Vagina (tissue), 2 donors: ENCODE results near the gene ZIC1. TPM values are rescaled to one million over a fixed set of nuclear protein-coding genes. Genes with fewer than 3 reads are reported as not detected.

Experiments used
- DNase-seq, 2 donors: peaks; one replicate each; pipeline ENCODE4 v3.0.0-alpha.2; 2017; ENCODE audit errors: extremely low spot score in 2 of 2
- H3K27ac ChIP-seq: fragments of 200-600 bp; sonication (generic); one replicate; pipeline ENCODE4 v1.5.1; 2019
- H3K27me3 ChIP-seq: fragments of 200-600 bp; sonication (generic); one replicate; pipeline ENCODE4 v1.5.1; 2019
- H3K36me3 ChIP-seq, 2 donors: fragments of 200-600 bp; sonication (generic); one replicate each; pipeline ENCODE4 v1.5.1; 2017 to 2019
- H3K4me1 ChIP-seq: fragments of 200-600 bp; sonication (generic); one replicate; pipeline ENCODE4 v1.5.1; 2019
- H3K4me3 ChIP-seq, 2 donors: fragments of 200-600 bp; sonication (generic); 1 replicate in 1 of 2; 2 replicates in 1 of 2; pipeline ENCODE4 v1.5.1; 2016 to 2019
- H3K9me3 ChIP-seq: fragments of 200-600 bp; sonication (generic); one replicate; pipeline ENCODE4 v1.5.1; 2019
- POLR2A ChIP-seq, 2 donors: fragments of 450-650 bp; IDR thresholded peaks; one replicate each; pipeline ENCODE4 v1.6.1; 2017; ENCODE audit warnings: antibody characterized with exemption in 2 of 2, mild to moderate bottlenecking in 2 of 2, moderate library complexity in 2 of 2
- POLR2AphosphoS5 ChIP-seq, 2 donors: sonication (generic); formaldehyde crosslinking; IDR thresholded peaks; one replicate each; pipeline ENCODE4 v1.9.0; 2017; ENCODE audit warnings: antibody characterized with exemption in 2 of 2, mild to moderate bottlenecking in 2 of 2, low read depth in 1 of 2; ENCODE audit not compliant: insufficient read depth in 1 of 2
- intact Hi-C: fragments of 100-400 bp; cut with DNase I; formaldehyde crosslinking; loops from one replicate; pipeline ENCODE4 v1.15.1; 2023
- total RNA-seq: library from RNA; depleted of rRNA; stranded (reverse); fragments of >200 nt; gene quantifications from one replicate; pipeline ENCODE4 v1.2.3, GENCODE V29; 2016
- TF ChIP-seq, protein P1 (sequence below), 3 experiments: fragments of 450-650 bp in 2 of 3; fragments of 200-600 bp in 1 of 3; sonication (generic) in 1 of 3; IDR thresholded peaks; one replicate each; pipeline ENCODE4 v1.5.1; 2017 to 2019; ENCODE audit warnings: antibody characterized with exemption in 3 of 3, mild to moderate bottlenecking in 2 of 3, moderate library complexity in 2 of 3

Gene ZIC1
- total RNA-seq, 1 donor from 2014 or later = not detected

DNA sequence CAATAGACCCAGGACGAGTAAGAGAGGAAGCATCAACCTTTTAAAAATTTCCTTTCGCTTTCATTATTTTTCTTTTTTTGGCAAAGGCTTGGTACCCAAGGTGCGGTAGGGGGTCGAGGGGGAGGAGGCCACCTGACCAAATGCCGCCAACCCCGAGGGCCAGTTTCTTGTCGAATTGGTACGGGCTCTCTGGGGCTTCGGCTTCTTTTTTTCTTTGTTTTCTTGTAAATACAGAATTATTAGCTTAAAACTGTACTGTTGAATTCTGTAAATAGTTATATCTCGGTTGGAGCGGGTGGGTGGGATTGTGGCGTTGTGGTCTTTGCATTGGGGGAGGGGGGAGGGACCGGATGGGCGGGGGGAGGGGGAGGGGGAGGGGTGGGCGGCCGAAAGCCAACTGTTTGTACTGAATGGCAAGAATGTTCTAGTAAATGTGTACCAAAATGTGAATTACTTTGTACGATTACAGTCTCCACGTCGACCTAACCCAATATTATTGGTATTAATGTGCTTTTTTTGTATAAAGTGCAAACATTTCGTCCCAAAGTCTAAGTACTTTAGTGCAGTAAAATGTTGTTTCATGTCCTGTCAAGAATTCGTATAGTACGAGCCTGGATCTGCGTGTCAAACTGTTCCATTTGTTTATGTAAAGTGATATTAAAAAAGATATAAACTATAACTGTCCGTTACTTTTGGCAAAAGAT is 4.7 kb downstream of the ZIC1 start:
- peaks cover 49% of the 10 kb centered on the region for H3K27me3 ChIP-seq
- H3K9me3 ChIP-seq = no peaks in the 10 kb centered on the region
- TF ChIP-seq, protein P1, sequence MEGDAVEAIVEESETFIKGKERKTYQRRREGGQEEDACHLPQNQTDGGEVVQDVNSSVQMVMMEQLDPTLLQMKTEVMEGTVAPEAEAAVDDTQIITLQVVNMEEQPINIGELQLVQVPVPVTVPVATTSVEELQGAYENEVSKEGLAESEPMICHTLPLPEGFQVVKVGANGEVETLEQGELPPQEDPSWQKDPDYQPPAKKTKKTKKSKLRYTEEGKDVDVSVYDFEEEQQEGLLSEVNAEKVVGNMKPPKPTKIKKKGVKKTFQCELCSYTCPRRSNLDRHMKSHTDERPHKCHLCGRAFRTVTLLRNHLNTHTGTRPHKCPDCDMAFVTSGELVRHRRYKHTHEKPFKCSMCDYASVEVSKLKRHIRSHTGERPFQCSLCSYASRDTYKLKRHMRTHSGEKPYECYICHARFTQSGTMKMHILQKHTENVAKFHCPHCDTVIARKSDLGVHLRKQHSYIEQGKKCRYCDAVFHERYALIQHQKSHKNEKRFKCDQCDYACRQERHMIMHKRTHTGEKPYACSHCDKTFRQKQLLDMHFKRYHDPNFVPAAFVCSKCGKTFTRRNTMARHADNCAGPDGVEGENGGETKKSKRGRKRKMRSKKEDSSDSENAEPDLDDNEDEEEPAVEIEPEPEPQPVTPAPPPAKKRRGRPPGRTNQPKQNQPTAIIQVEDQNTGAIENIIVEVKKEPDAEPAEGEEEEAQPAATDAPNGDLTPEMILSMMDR (IDR thresholded peaks at IDR 0.05) = no peak
- TF ChIP-seq POLR2A (IDR thresholded peaks at IDR 0.05) (no peak), POLR2AphosphoS5 (IDR thresholded peaks at IDR 0.05; ENCODE audit: insufficient read depth in 1 of 2, low read depth in 1 of 2) (no peak)
- H3K4me1 ChIP-seq = peaks cover 37% of the 10 kb centered on the region
- H3K4me3 ChIP-seq = no peak overlapping the region
- no peak overlapping the region for H3K27ac ChIP-seq
- H3K36me3 ChIP-seq = no peaks in the 10 kb centered on the region
- intact Hi-C loops = no loop called here
- no peak for DNase-seq

DNA sequence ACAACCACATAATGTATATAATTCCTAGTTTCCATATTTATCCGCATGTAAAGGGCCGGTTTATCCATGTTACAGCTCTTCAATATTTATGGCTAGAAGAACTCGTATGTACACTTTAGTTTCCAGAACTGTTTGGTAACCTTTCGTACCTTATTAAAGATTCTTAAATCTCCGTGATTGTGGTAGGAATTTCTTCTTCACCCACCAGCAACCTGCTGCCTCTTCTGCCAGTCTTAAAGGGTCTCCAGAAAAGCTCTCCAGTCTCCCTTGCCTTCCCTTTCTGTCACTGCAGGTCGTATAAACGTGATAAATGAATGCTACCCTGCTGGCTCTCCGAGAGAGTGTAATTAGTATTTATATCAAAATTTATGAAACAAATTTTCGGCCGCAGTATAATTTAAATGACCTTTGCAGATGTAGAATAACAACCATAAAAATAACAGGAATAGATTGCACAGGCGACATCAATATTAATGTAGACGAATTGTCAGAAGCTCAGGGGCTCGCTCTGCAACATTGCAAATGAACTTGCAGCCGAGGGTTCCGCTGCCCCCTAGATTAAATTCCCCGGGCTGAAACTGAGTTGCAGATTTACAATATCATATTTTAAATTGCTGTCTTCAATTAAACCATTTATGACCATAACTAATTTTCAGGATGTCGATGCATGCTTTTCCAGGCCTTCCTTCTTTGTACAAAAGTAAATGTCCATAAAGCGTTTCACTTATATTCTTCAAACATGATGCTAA is 5.4 kb downstream of the ZIC1 start:
- TF ChIP-seq POLR2AphosphoS5 (IDR thresholded peaks at IDR 0.05; ENCODE audit: insufficient read depth in 1 of 2, low read depth in 1 of 2) (no peak), POLR2A (IDR thresholded peaks at IDR 0.05) (no peak)
- TF ChIP-seq, protein P1 (IDR thresholded peaks at IDR 0.05) = no peak
- H3K4me1 ChIP-seq = peaks cover 42% of the 10 kb centered on the region
- H3K27me3 ChIP-seq = peaks cover 55% of the 10 kb centered on the region
- no peak overlapping the region for H3K4me3 ChIP-seq
- no peak overlapping the region for H3K27ac ChIP-seq
- DNase-seq = no peak
- H3K36me3 ChIP-seq = no peaks in the 10 kb centered on the region
- H3K9me3 ChIP-seq = no peaks in the 10 kb centered on the region
- intact Hi-C loops = no loop called here

GRCh38 chr3:147415286-147415685 is 6.1 kb downstream of the ZIC1 start:
- Histone ChIP-seq H3K4me3 (no peak overlapping the region), H3K4me1 (peaks cover 36% of the 10 kb centered on the region), H3K9me3 (no peaks in the 10 kb centered on the region), H3K27ac (no peak overlapping the region), H3K36me3 (no peaks in the 10 kb centered on the region), H3K27me3 (peaks cover 53% of the 10 kb centered on the region)
- no peak for DNase-seq
- TF ChIP-seq POLR2AphosphoS5 (IDR thresholded peaks at IDR 0.05; ENCODE audit: insufficient read depth in 1 of 2, low read depth in 1 of 2) (no peak), POLR2A (IDR thresholded peaks at IDR 0.05) (no peak)
- TF ChIP-seq, protein P1 (IDR thresholded peaks at IDR 0.05) = no peak
- intact Hi-C loops = no loop called here

DNA sequence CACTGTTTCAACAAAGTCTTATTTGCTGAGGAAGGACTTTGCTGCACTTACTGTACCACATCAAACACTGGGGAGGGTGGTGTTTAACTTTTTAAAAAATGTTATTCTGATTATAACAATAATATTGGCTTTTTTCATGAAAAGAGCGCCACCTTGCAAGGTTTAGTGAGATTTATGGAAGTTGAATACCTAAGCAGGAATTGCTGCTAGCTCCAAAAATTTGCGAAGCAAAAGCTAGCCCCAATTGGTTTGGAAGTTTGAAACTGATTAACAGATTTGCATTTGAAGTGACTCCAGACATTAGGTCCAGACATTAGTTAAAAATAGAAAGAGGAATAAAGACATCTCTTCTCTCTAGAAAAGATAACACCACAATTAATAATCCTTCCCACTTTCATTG is 6.7 kb downstream of the ZIC1 start:
- no peak overlapping the region for H3K4me3 ChIP-seq
- no peak for TF ChIP-seq POLR2A (IDR thresholded peaks at IDR 0.05)
- TF ChIP-seq, protein P1 (IDR thresholded peaks at IDR 0.05) = no peak
- DNase-seq = no peak
- peaks cover 47% of the 10 kb centered on the region for H3K27me3 ChIP-seq
- no peaks in the 10 kb centered on the region for H3K9me3 ChIP-seq
- H3K27ac ChIP-seq = no peak overlapping the region
- peaks cover 30% of the 10 kb centered on the region for H3K4me1 ChIP-seq
- H3K36me3 ChIP-seq = no peaks in the 10 kb centered on the region
- intact Hi-C loops = no loop called here

GRCh38 chr3:147416931-147417330 is 7.8 kb downstream of the ZIC1 start:
- Histone ChIP-seq H3K27me3 (peaks cover 50% of the 10 kb centered on the region), H3K9me3 (no peaks in the 10 kb centered on the region), H3K4me3 (no peak overlapping the region), H3K36me3 (no peaks in the 10 kb centered on the region), H3K4me1 (peaks cover 25% of the 10 kb centered on the region), H3K27ac (no peak overlapping the region)
- TF ChIP-seq, protein P1 (IDR thresholded peaks at IDR 0.05) = no peak
- DNase-seq = no peak
- intact Hi-C loops = no loop called here
